Medulla oblongata (tissue), 1 donor: ENCODE data around the gene VAMP5.

ENCODE experiments used
- DNase-seq: peaks from one replicate; pipeline ENCODE4 v3.0.0-alpha.2; 2015; ENCODE audit errors: extremely low spot score

Gene VAMP5

DNA sequence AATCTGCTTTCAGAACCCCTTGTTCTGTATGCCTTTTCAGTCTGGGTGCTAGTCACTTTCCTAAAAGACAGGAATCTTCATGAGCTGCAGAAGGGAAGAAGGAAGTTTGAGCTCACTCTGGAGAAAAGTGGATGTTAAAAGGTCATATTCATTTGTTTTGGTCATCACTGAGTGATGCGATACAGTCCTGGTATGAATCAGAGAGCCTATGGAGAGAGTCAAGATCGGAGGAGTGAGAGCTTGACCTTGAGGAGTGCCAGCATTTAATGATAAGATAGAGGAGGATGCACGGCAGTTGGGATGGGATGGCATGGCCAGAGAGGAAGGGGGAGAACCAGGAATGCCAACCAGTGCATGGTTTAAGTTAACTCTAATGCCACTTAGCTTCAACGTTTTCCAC lies 51.4 kb downstream of the VAMP5 start:
- DNase-seq = no peak

DNA sequence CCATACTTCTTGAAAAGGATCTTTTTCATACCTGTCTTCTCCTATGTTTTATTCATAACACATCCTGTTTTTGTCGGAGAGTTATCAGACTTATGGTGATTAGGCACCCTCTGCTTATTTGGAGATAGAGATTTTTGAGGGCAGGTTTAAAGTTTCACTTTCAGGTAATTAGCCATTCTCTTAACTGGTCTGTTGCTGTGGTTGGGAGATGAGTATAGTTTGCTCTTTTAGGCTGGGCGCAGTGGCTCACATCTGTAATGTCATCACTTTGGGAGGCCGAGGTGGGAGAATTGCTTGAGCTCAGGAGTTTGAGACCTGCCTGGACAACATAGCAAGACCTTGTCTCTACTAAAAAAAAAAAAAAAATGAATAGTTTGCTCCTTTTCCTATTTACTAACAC lies 58.5 kb downstream of the VAMP5 start:
- DNase-seq = no peak
